H9 (cell line): ENCODE results near the gene CATSPERB. TPM values are rescaled to one million over a fixed set of nuclear protein-coding genes. Genes with fewer than 3 reads are reported as not detected.

Experiments
- DNase-seq: peaks from one replicate; pipeline ENCODE4 v3.0.0-alpha.2; 2017
- H2AFZ ChIP-seq: one replicate; pipeline ENCODE4 v1.6.1; 2013; ENCODE audit warnings: mild to moderate bottlenecking, low read length, control low read depth, moderate library complexity
- H2AK5ac ChIP-seq: 2 replicates; pipeline ENCODE4 v1.6.1; 2013; ENCODE audit warnings: low read length, control low read depth, mixed read lengths; ENCODE audit not compliant: insufficient read length
- H2BK120ac ChIP-seq: one replicate; pipeline ENCODE4 v1.6.1; 2013; ENCODE audit warnings: low read depth, mild to moderate bottlenecking, low read length, control low read depth, inconsistent platforms; ENCODE audit not compliant: poor library complexity, severe bottlenecking
- H2BK12ac ChIP-seq: 2 replicates; pipeline ENCODE4 v1.6.1; 2013; ENCODE audit warnings: low read length, control low read depth, mixed read lengths, low read depth; ENCODE audit not compliant: insufficient read length
- H2BK15ac ChIP-seq: 2 replicates; pipeline ENCODE4 v1.6.1; 2013; ENCODE audit warnings: low read depth, low read length, control low read depth
- H2BK20ac ChIP-seq: one replicate; pipeline ENCODE4 v1.6.1; 2013; ENCODE audit warnings: low read depth, mild to moderate bottlenecking, low read length, control low read depth, inconsistent platforms; ENCODE audit not compliant: poor library complexity, severe bottlenecking
- H2BK5ac ChIP-seq: 2 replicates; pipeline ENCODE4 v1.6.1; 2013; ENCODE audit warnings: low read length, control low read depth, mixed read lengths; ENCODE audit not compliant: insufficient read length
- H3K14ac ChIP-seq: 2 replicates; pipeline ENCODE4 v1.6.1; 2013; ENCODE audit warnings: low read length, control low read depth; ENCODE audit not compliant: insufficient read depth
- H3K18ac ChIP-seq: 2 replicates; pipeline ENCODE4 v1.6.1; 2013; ENCODE audit warnings: low read depth, mild to moderate bottlenecking, mixed read lengths, low read length, control low read depth; ENCODE audit not compliant: insufficient read length
- H3K23ac ChIP-seq: 2 replicates; pipeline ENCODE4 v1.6.1; 2013; ENCODE audit warnings: low read length, control low read depth, mixed read lengths, low read depth; ENCODE audit not compliant: insufficient read length
- H3K23me2 ChIP-seq: 2 replicates; pipeline ENCODE4 v1.6.1; 2013; ENCODE audit warnings: low read depth, mild to moderate bottlenecking, mixed read lengths, low read length, control low read depth; ENCODE audit not compliant: insufficient read length, poor library complexity, severe bottlenecking
- H3K27ac ChIP-seq: 2 replicates; pipeline ENCODE4 v1.5.1; 2013; ENCODE audit warnings: low read length, control low read depth, mixed read lengths, low read depth; ENCODE audit not compliant: insufficient read length
- H3K27me3 ChIP-seq: 2 replicates; pipeline ENCODE4 v1.6.1; 2013; ENCODE audit warnings: low read length, control low read depth, inconsistent platforms; ENCODE audit not compliant: insufficient read depth
- H3K4ac ChIP-seq: 2 replicates; pipeline ENCODE4 v1.6.1; 2013; ENCODE audit warnings: low read depth, mild to moderate bottlenecking, control low read depth, inconsistent platforms, low read length, moderate library complexity
- H3K4me1 ChIP-seq: 2 replicates; pipeline ENCODE4 v1.6.1; 2013; ENCODE audit warnings: low read length, control low read depth, inconsistent platforms; ENCODE audit not compliant: insufficient read depth
- H3K4me2 ChIP-seq: 2 replicates; pipeline ENCODE4 v1.6.1; 2013; ENCODE audit warnings: low read length, control low read depth, mixed read lengths; ENCODE audit not compliant: insufficient read length, insufficient read depth
- H3K56ac ChIP-seq: 2 replicates; pipeline ENCODE4 v1.6.1; 2013; ENCODE audit warnings: low read depth, mild to moderate bottlenecking, mixed read lengths, low read length, control low read depth; ENCODE audit not compliant: insufficient read length
- H3K79me1 ChIP-seq: 2 replicates; pipeline ENCODE4 v1.6.1; 2013; ENCODE audit warnings: low read depth, mild to moderate bottlenecking, moderate library complexity, low read length, control low read depth, inconsistent platforms; ENCODE audit not compliant: insufficient read depth, poor library complexity, severe bottlenecking
- H3K79me2 ChIP-seq: 2 replicates; pipeline ENCODE4 v1.6.1; 2013; ENCODE audit warnings: low read length, control low read depth, inconsistent platforms; ENCODE audit not compliant: insufficient read depth
- H3K9ac ChIP-seq: 2 replicates; pipeline ENCODE4 v1.6.1; 2013; ENCODE audit warnings: low read length, control low read depth, mixed read lengths; ENCODE audit not compliant: insufficient read length; ENCODE audit errors: extremely low read depth
- H3K9me3 ChIP-seq: one replicate; pipeline ENCODE4 v1.6.1; 2013; ENCODE audit warnings: low read depth, low read length, inconsistent platforms; ENCODE audit not compliant: control insufficient read depth
- H3T11ph ChIP-seq: one replicate; pipeline ENCODE4 v1.6.1; 2013; ENCODE audit warnings: mild to moderate bottlenecking, low read length, control low read depth, inconsistent platforms
- H4K20me1 ChIP-seq: one replicate; pipeline ENCODE4 v1.6.1; 2013; ENCODE audit not compliant: control insufficient read depth, insufficient read length, insufficient read depth
- H4K5ac ChIP-seq: 2 replicates; pipeline ENCODE4 v1.6.1; 2013; ENCODE audit warnings: low read depth, mild to moderate bottlenecking, mixed read lengths, low read length, control low read depth; ENCODE audit not compliant: insufficient read length
- H4K8ac ChIP-seq: replicated peaks from 2 replicates; pipeline ENCODE4 v1.6.1; 2013; ENCODE audit warnings: low read length, control low read depth, mixed read lengths, low read depth; ENCODE audit not compliant: insufficient read length
- H4K91ac ChIP-seq: 2 replicates; pipeline ENCODE4 v1.6.1; 2013; ENCODE audit warnings: low read depth, mild to moderate bottlenecking, moderate library complexity, mixed read lengths, low read length, control low read depth; ENCODE audit not compliant: insufficient read length
- H3K27ac Mint-ChIP-seq, 3 experiments: 2 replicates in 2 of 3; 3 replicates in 1 of 3; pipeline ENCODE4 v1.8.0; 2020 to 2021; ENCODE audit warnings: mixed read lengths in 3 of 3, mild to moderate bottlenecking in 1 of 3, moderate library complexity in 1 of 3
- H3K27me3 Mint-ChIP-seq: 2 replicates; pipeline ENCODE4 v1.8.0; 2021; ENCODE audit warnings: low read depth, mild to moderate bottlenecking, moderate library complexity, mixed read lengths
- H3K36me3 Mint-ChIP-seq, 3 experiments: 2 replicates in 2 of 3; 3 replicates in 1 of 3; pipeline ENCODE4 v1.8.0; 2020 to 2021; ENCODE audit warnings: low read depth in 3 of 3, mixed read lengths in 3 of 3; ENCODE audit not compliant: insufficient read depth in 1 of 3
- H3K4me1 Mint-ChIP-seq, 2 experiments: 2 replicates each; pipeline ENCODE4 v1.8.0; 2020; ENCODE audit warnings: mixed read lengths in 2 of 2
- H3K4me3 Mint-ChIP-seq, 2 experiments: 2 replicates in 1 of 2; 3 replicates in 1 of 2; pipeline ENCODE4 v1.8.0; 2020 to 2021; ENCODE audit warnings: mild to moderate bottlenecking in 2 of 2, mixed read lengths in 2 of 2, moderate library complexity in 1 of 2
- H3K9me3 Mint-ChIP-seq, 2 experiments: 2 replicates in 1 of 2; 3 replicates in 1 of 2; pipeline ENCODE4 v1.8.0; 2020; ENCODE audit warnings: mild to moderate bottlenecking in 2 of 2, mixed read lengths in 2 of 2, moderate library complexity in 1 of 2
- WGBS: extraction: QIAGEN DNeasy Blood & Tissue Kit; methylation state at CpG from one replicate; pipeline ENCODE4 v1.1.7; 2013; ENCODE audit warnings: missing lambda C conversion rate, low lambda C conversion rate, mixed read lengths; ENCODE audit not compliant: insufficient read length; ENCODE audit errors: extremely low coverage; 5-methylcytosine and 5-hydroxymethylcytosine counted together
- total RNA-seq: library from RNA; stranded (reverse); gene quantifications from 2 replicates; pipeline ENCODE4 v1.2.1, GENCODE V29; 2021
- TF ChIP-seq, protein P1 (sequence below): fragments of 200-600 bp; sonication (generic); conservative IDR thresholded peaks from 3 replicates; pipeline ENCODE4 v1.8.0; 2021; ENCODE audit warnings: antibody characterized with exemption, mild to moderate bottlenecking

Gene CATSPERB
- total RNA-seq, 1 experiment from 2014 or later = 0.48 TPM

- Mint-ChIP-seq H3K9me3 (peaks cover 3 to 4% of the 10 kb centered on the region in 2 experiments; a peak in 3 of 5 replicates), H3K36me3 (peaks cover 2 to 4% (median 2%) of the 10 kb centered on the region in 3 experiments; a peak in 1 of 7 replicates), H3K4me3 (no peak overlapping the region), H3K4me1 (no peaks in the 10 kb centered on the region), H3K27ac (no peak overlapping the region), H3K27me3 (no peaks in the 10 kb centered on the region; the same call in 1 of the 2 replicates)
- no peak overlapping the region for H3K27ac ChIP-seq
- no peak overlapping the region for H3K4ac ChIP-seq
- H3T11ph ChIP-seq = no peak overlapping the region
- no peak for DNase-seq
- H4K91ac ChIP-seq = no peak overlapping the region
- WGBS = no CpG with 5 or more reads among the region's 3 CpGs
- H3K4me2 ChIP-seq = no peak overlapping the region
- H3K23ac ChIP-seq = no peak overlapping the region
- no peak overlapping the region for H3K56ac ChIP-seq
- no peaks in the 10 kb centered on the region for H3K23me2 ChIP-seq
- H2AFZ ChIP-seq = no peak overlapping the region
- no peaks in the 10 kb centered on the region for H3K79me1 ChIP-seq
- no peaks in the 10 kb centered on the region for H3K4me1 ChIP-seq
- no peak overlapping the region for H2BK15ac ChIP-seq
- H2AK5ac ChIP-seq = no peak overlapping the region
- no peak overlapping the region for H3K9ac ChIP-seq
- H3K18ac ChIP-seq = no peak overlapping the region
- H2BK20ac ChIP-seq = no peak overlapping the region
- no peaks in the 10 kb centered on the region for H4K20me1 ChIP-seq
- H4K8ac ChIP-seq = no peak overlapping the region
- no peak overlapping the region for H4K5ac ChIP-seq
- H3K79me2 ChIP-seq = no peaks in the 10 kb centered on the region
- TF ChIP-seq, protein P1, sequence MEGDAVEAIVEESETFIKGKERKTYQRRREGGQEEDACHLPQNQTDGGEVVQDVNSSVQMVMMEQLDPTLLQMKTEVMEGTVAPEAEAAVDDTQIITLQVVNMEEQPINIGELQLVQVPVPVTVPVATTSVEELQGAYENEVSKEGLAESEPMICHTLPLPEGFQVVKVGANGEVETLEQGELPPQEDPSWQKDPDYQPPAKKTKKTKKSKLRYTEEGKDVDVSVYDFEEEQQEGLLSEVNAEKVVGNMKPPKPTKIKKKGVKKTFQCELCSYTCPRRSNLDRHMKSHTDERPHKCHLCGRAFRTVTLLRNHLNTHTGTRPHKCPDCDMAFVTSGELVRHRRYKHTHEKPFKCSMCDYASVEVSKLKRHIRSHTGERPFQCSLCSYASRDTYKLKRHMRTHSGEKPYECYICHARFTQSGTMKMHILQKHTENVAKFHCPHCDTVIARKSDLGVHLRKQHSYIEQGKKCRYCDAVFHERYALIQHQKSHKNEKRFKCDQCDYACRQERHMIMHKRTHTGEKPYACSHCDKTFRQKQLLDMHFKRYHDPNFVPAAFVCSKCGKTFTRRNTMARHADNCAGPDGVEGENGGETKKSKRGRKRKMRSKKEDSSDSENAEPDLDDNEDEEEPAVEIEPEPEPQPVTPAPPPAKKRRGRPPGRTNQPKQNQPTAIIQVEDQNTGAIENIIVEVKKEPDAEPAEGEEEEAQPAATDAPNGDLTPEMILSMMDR = no peak
- H3K27me3 ChIP-seq = no peaks in the 10 kb centered on the region
- H2BK5ac ChIP-seq = no peak overlapping the region
- H3K9me3 ChIP-seq = no peaks in the 10 kb centered on the region
- H3K14ac ChIP-seq = no peak overlapping the region
- no peak overlapping the region for H2BK120ac ChIP-seq
- no peak overlapping the region for H2BK12ac ChIP-seq
Measured at GRCh38 chr14:91708795-91709194, 23.1 kb downstream of the CATSPERB start.
